ENCODE measurements around the gene BARD1. TPM values are rescaled to one million over a fixed set of nuclear protein-coding genes. Genes with fewer than 3 reads are reported as not detected.

The BARD1 gene
- total and polyA plus RNA-seq, 2 experiments from 2014 or later = 9.9 to 18.0 TPM

GRCh38 chr2:214742119-214742518 lies 67.4 kb downstream of the BARD1 start:
- H3K4me3 ChIP-seq = no peak overlapping the region

GRCh38 chr2:214740867-214741395 lies 68.6 kb downstream of the BARD1 start:
- H3K9me3 ChIP-seq (ENCODE audit: low read depth) = no peaks in the 10 kb centered on the region
- H3K36me3 ChIP-seq = peaks cover 6% of the 10 kb centered on the region
- H3K4me3 ChIP-seq = no peak overlapping the region
- H3K27ac ChIP-seq = no peak overlapping the region
- TF ChIP-seq CTCF (IDR thresholded peaks at IDR 0.05; ENCODE audit: low read depth, low read length) = no peak
- peak in 1 of 2 donors; percentile 3 for DNase-seq (ENCODE audit: low read depth in 1 of 2, low spot score in 1 of 2)
- no peaks in the 10 kb centered on the region for H3K27me3 ChIP-seq
- peaks cover 12% of the 10 kb centered on the region for H3K4me1 ChIP-seq (ENCODE audit: low read depth)

More at GRCh38 chr2:214742119-214742518, 67.4 kb downstream of the BARD1 start:
- H3K9me3 ChIP-seq (ENCODE audit: low read depth) = no peaks in the 10 kb centered on the region
- peaks cover 6% of the 10 kb centered on the region for H3K36me3 ChIP-seq
- no peak for TF ChIP-seq CTCF (IDR thresholded peaks at IDR 0.05; ENCODE audit: low read depth, low read length)
- H3K27ac ChIP-seq = no peak overlapping the region
- H3K4me1 ChIP-seq (ENCODE audit: low read depth) = peaks cover 7% of the 10 kb centered on the region
- H3K27me3 ChIP-seq = no peaks in the 10 kb centered on the region
- no peak for DNase-seq (ENCODE audit: low read depth in 1 of 2, low spot score in 1 of 2)

GRCh38 chr2:214737188-214737587 lies 72.3 kb downstream of the BARD1 start:
- no peak for TF ChIP-seq CTCF (IDR thresholded peaks at IDR 0.05; ENCODE audit: low read depth, low read length)
- Histone ChIP-seq H3K27ac (peak overlapping the region; percentile 26), H3K4me1 (ENCODE audit: low read depth) (peaks cover 12% of the 10 kb centered on the region), H3K27me3 (no peaks in the 10 kb centered on the region), H3K36me3 (no peaks in the 10 kb centered on the region), H3K9me3 (ENCODE audit: low read depth) (no peaks in the 10 kb centered on the region), H3K4me3 (no peak overlapping the region)
- DNase-seq (ENCODE audit: low read depth in 1 of 2, low spot score in 1 of 2) = no peak

- Histone ChIP-seq H3K4me1 (ENCODE audit: low read depth) (no peaks in the 10 kb centered on the region), H3K36me3 (peaks cover 14% of the 10 kb centered on the region), H3K9me3 (ENCODE audit: low read depth) (no peaks in the 10 kb centered on the region), H3K27ac (no peak overlapping the region), H3K27me3 (no peaks in the 10 kb centered on the region), H3K4me3 (no peak overlapping the region)
- no peak for DNase-seq (ENCODE audit: low read depth in 1 of 2, low spot score in 1 of 2)
- TF ChIP-seq CTCF (IDR thresholded peaks at IDR 0.05; ENCODE audit: low read depth, low read length) = no peak
These were observed 78.6 kb downstream of the BARD1 start for GRCh38 chr2:214730800-214731407.

GRCh38 chr2:214730248-214730647 lies 79.2 kb downstream of the BARD1 start:
- Histone ChIP-seq H3K9me3 (ENCODE audit: low read depth) (no peaks in the 10 kb centered on the region), H3K36me3 (peaks cover 14% of the 10 kb centered on the region), H3K4me3 (no peak overlapping the region), H3K27ac (no peak overlapping the region), H3K4me1 (ENCODE audit: low read depth) (no peaks in the 10 kb centered on the region), H3K27me3 (no peaks in the 10 kb centered on the region)
- no peak for TF ChIP-seq CTCF (IDR thresholded peaks at IDR 0.05; ENCODE audit: low read depth, low read length)
- peak in 1 of 2 donors; percentile 41 for DNase-seq (ENCODE audit: low read depth in 1 of 2, low spot score in 1 of 2)

Measured in cardiac muscle cell (in vitro differentiated cells and primary cell).